Measurements from ENCODE around the gene MAP4K4. TPM values are rescaled to one million over a fixed set of nuclear protein-coding genes. Genes with fewer than 3 reads are reported as not detected.

MAP4K4 gene
- polyA plus RNA-seq, 3 donors = 5.3 to 66.9 (median 8.7) TPM

GRCh38 chr2:101655702-101656422 lies 41.6 kb upstream of the MAP4K4 start:
- Histone ChIP-seq H3K9ac (ENCODE audit: insufficient read depth, low read length, poor library complexity, severe bottlenecking) (no peak overlapping the region), H3K36me3 (replicated peaks in 1 of 2; ENCODE audit: control insufficient read depth in 1 of 2, insufficient read depth in 2 of 2, low read length in 2 of 2) (no peaks in the 10 kb centered on the region), H3K27ac (ENCODE audit: low read depth in 1 of 2, low read length in 2 of 2) (no peak overlapping the region), H3K4me1 (ENCODE audit: control insufficient read depth in 1 of 2, insufficient read depth in 2 of 2, low read length in 2 of 2) (no peaks in the 10 kb centered on the region), H3K4me3 (replicated peaks in 1 of 3; ENCODE audit: low read depth in 2 of 3, low read length in 3 of 3) (no peak overlapping the region), H3K27me3 (ENCODE audit: control insufficient read depth in 2 of 2, insufficient read depth in 2 of 2, low read length in 2 of 2) (no peaks in the 10 kb centered on the region), H3K4me2 (replicated peaks; ENCODE audit: extremely low read depth, low read length, poor library complexity, severe bottlenecking) (no peak overlapping the region), H3K79me2 (ENCODE audit: insufficient read depth, low read length) (no peaks in the 10 kb centered on the region), H3K9me3 (replicated peaks in 1 of 2; ENCODE audit: control insufficient read depth in 1 of 2, insufficient read depth in 1 of 2, low read length in 2 of 2) (no peaks in the 10 kb centered on the region), H4K20me1 (ENCODE audit: insufficient read depth, low read length) (no peaks in the 10 kb centered on the region), H2AFZ (ENCODE audit: insufficient read depth, low read depth, low read length, poor library complexity, severe bottlenecking) (no peak overlapping the region)
- Mint-ChIP-seq H3K36me3 (no peaks in the 10 kb centered on the region), H3K4me3 (no peak overlapping the region), H3K27ac (no peak overlapping the region), H3K27me3 (ENCODE audit: low read depth in 3 of 3) (peaks cover 0 to 4% (median 3%) of the 10 kb centered on the region in 3 donors), H3K9me3 (peaks cover 0 to 2% (median 0%) of the 10 kb centered on the region in 7 donors), H3K4me1 (peaks cover 3% of the 10 kb centered on the region)
- no peak for TF ChIP-seq CTCF (IDR thresholded peaks at IDR 0.05)
- DNase-seq = no peak
- intact Hi-C loops (cut with micrococcal nuclease) = no loop called here
- WGBS (ENCODE audit: insufficient coverage) = 68% methylated on average over 3 of the region's 5 CpGs

GRCh38 chr2:101657787-101658186 lies 39.7 kb upstream of the MAP4K4 start:
- DNase-seq = no peak
- no peaks in the 10 kb centered on the region for H3K4me1 Mint-ChIP-seq
- no peak overlapping the region for H3K27ac Mint-ChIP-seq
- H3K36me3 Mint-ChIP-seq = no peaks in the 10 kb centered on the region
- Histone ChIP-seq H3K4me2 (replicated peaks; ENCODE audit: extremely low read depth, low read length, poor library complexity, severe bottlenecking) (no peak overlapping the region), H3K4me1 (ENCODE audit: control insufficient read depth in 1 of 2, insufficient read depth in 2 of 2, low read length in 2 of 2) (no peaks in the 10 kb centered on the region), H3K9ac (ENCODE audit: insufficient read depth, low read length, poor library complexity, severe bottlenecking) (no peak overlapping the region), H3K27ac (ENCODE audit: low read depth in 1 of 2, low read length in 2 of 2) (no peak overlapping the region), H3K4me3 (replicated peaks in 1 of 3; ENCODE audit: low read depth in 2 of 3, low read length in 3 of 3) (no peak overlapping the region), H3K27me3 (ENCODE audit: control insufficient read depth in 2 of 2, insufficient read depth in 2 of 2, low read length in 2 of 2) (no peaks in the 10 kb centered on the region), H2AFZ (ENCODE audit: insufficient read depth, low read depth, low read length, poor library complexity, severe bottlenecking) (no peak overlapping the region), H3K36me3 (replicated peaks in 1 of 2; ENCODE audit: control insufficient read depth in 1 of 2, insufficient read depth in 2 of 2, low read length in 2 of 2) (no peaks in the 10 kb centered on the region), H4K20me1 (ENCODE audit: insufficient read depth, low read length) (no peaks in the 10 kb centered on the region), H3K79me2 (ENCODE audit: insufficient read depth, low read length) (no peaks in the 10 kb centered on the region), H3K9me3 (replicated peaks in 1 of 2; ENCODE audit: control insufficient read depth in 1 of 2, insufficient read depth in 1 of 2, low read length in 2 of 2) (no peaks in the 10 kb centered on the region)
- no peak for TF ChIP-seq CTCF (IDR thresholded peaks at IDR 0.05)
- peaks cover 0 to 2% (median 0%) of the 10 kb centered on the region in 7 donors for H3K9me3 Mint-ChIP-seq
- no peak overlapping the region for H3K4me3 Mint-ChIP-seq
- intact Hi-C loops (cut with micrococcal nuclease) = no loop called here
- no CpG with 5 or more reads among the region's 6 CpGs for WGBS (ENCODE audit: insufficient coverage)
- peaks cover 0 to 9% (median 0%) of the 10 kb centered on the region in 3 donors for H3K27me3 Mint-ChIP-seq (ENCODE audit: low read depth in 3 of 3)
